HFFc6 (cell line): Measurements from ENCODE around the gene CGGBP1. TPM values are rescaled to one million over a fixed set of nuclear protein-coding genes. Genes with fewer than 3 reads are reported as not detected.

Experiments
- DNase-seq: peaks from one replicate; pipeline ENCODE4 v3.0.0-alpha.2; 2018
- H3K27ac Mint-ChIP-seq: 2 replicates; pipeline ENCODE4 v1.8.0; 2020; ENCODE audit warnings: mild to moderate bottlenecking, mixed read lengths
- H3K27me3 Mint-ChIP-seq: 2 replicates; pipeline ENCODE4 v1.8.0; 2021; ENCODE audit warnings: mild to moderate bottlenecking, moderate library complexity, mixed read lengths; ENCODE audit not compliant: insufficient read depth
- H3K36me3 Mint-ChIP-seq: 2 replicates; pipeline ENCODE4 v1.8.0; 2021; ENCODE audit warnings: low read depth, mixed read lengths
- H3K4me1 Mint-ChIP-seq: 2 replicates; pipeline ENCODE4 v1.8.0; 2020; ENCODE audit warnings: low read depth, mixed read lengths
- H3K4me3 Mint-ChIP-seq: 2 replicates; pipeline ENCODE4 v1.8.0; 2020; ENCODE audit warnings: mild to moderate bottlenecking, moderate library complexity, mixed read lengths
- H3K9me3 Mint-ChIP-seq: 2 replicates; pipeline ENCODE4 v1.8.0; 2020; ENCODE audit warnings: mild to moderate bottlenecking, mixed read lengths
- CTCF ChIP-seq: fragments of 200-600 bp; sonication (generic); IDR thresholded peaks from 2 replicates; pipeline ENCODE4 v1.5.0; 2021; ENCODE audit warnings: antibody characterized with exemption, mild to moderate bottlenecking
- total RNA-seq, 6 experiments: library from RNA; stranded (reverse); fragmentation: NEBNext Ultra II Directional; extraction: Animal tissue kit (Norgen Biotek cat#: 25700); gene quantifications; 2 replicates in 1 of 6; 3 replicates in 5 of 6; pipeline ENCODE4 v1.2.3, GENCODE V29; 2021

CGGBP1 gene
- total RNA-seq, 6 experiments from 2014 or later: 54.7 to 75.0 (median 60.9) TPM

- H3K4me1 Mint-ChIP-seq: peaks cover 47% of the 10 kb centered on the region
- no peak overlapping the region for H3K4me3 Mint-ChIP-seq
- H3K27ac Mint-ChIP-seq: no peak overlapping the region
- H3K27me3 Mint-ChIP-seq: peaks cover 3% of the 10 kb centered on the region; the same call in 1 of the 2 replicates
- H3K36me3 Mint-ChIP-seq: no peaks in the 10 kb centered on the region
- no peaks in the 10 kb centered on the region for H3K9me3 Mint-ChIP-seq
- no peak for DNase-seq
- TF ChIP-seq CTCF: no peak
Observed at GRCh38 chr3:88036221-88036620, 22.6 kb downstream of the CGGBP1 start.

GRCh38 chr3:88034491-88035275 lies 24.1 kb downstream of the CGGBP1 start:
- no peak for DNase-seq
- Mint-ChIP-seq H3K27ac (no peak overlapping the region), H3K4me1 (peaks cover 52% of the 10 kb centered on the region), H3K9me3 (no peaks in the 10 kb centered on the region), H3K36me3 (no peaks in the 10 kb centered on the region), H3K27me3 (peaks cover 3% of the 10 kb centered on the region; the same call in 1 of the 2 replicates), H3K4me3 (no peak overlapping the region)
- no peak for TF ChIP-seq CTCF

GRCh38 chr3:88033808-88034207 lies 25.0 kb downstream of the CGGBP1 start:
- TF ChIP-seq CTCF: no peak
- DNase-seq: no peak
- H3K27ac Mint-ChIP-seq: no peak overlapping the region
- H3K36me3 Mint-ChIP-seq: no peaks in the 10 kb centered on the region
- H3K4me1 Mint-ChIP-seq: peaks cover 50% of the 10 kb centered on the region
- no peaks in the 10 kb centered on the region for H3K9me3 Mint-ChIP-seq
- H3K4me3 Mint-ChIP-seq: no peak overlapping the region
- peaks cover 3% of the 10 kb centered on the region; the same call in 1 of the 2 replicates for H3K27me3 Mint-ChIP-seq

GRCh38 chr3:88033079-88033478 lies 25.7 kb downstream of the CGGBP1 start:
- Mint-ChIP-seq H3K9me3 (no peaks in the 10 kb centered on the region), H3K27ac (no peak overlapping the region), H3K27me3 (peaks cover 3% of the 10 kb centered on the region; the same call in 1 of the 2 replicates), H3K4me3 (no peak overlapping the region), H3K36me3 (no peaks in the 10 kb centered on the region), H3K4me1 (peaks cover 43% of the 10 kb centered on the region)
- DNase-seq: no peak
- no peak for TF ChIP-seq CTCF

GRCh38 chr3:88032245-88032644 lies 26.6 kb downstream of the CGGBP1 start:
- Mint-ChIP-seq H3K9me3 (no peaks in the 10 kb centered on the region), H3K4me1 (peaks cover 35% of the 10 kb centered on the region), H3K27me3 (peaks cover 3% of the 10 kb centered on the region; the same call in 1 of the 2 replicates), H3K27ac (peak overlapping the region; percentile 87), H3K36me3 (no peaks in the 10 kb centered on the region), H3K4me3 (peak overlapping the region; percentile 88)
- no peak for DNase-seq
- TF ChIP-seq CTCF: no peak
